ENCODE data around the gene SSTR3. TPM values are rescaled to one million over a fixed set of nuclear protein-coding genes. Genes with fewer than 3 reads are reported as not detected.

The SSTR3 gene
- total and polyA plus RNA-seq, 2 of the 13 experiments (the other 11 are each of a cell fraction or from before 2014, with no cell fraction given) = 0.08 to 0.64 TPM

- BruUV-seq (replicated peaks) = no TSS peak
- Histone ChIP-seq H3K36me3 (replicated peaks in 1 of 2; ENCODE audit: control insufficient read depth in 1 of 2, insufficient read depth in 2 of 2, low read length in 2 of 2) (no peaks in the 10 kb centered on the region), H3K4me2 (ENCODE audit: low read depth, low read length) (no peak overlapping the region), H2AFZ (ENCODE audit: low read length) (no peak overlapping the region), H3K9me3 (ENCODE audit: low read length) (peaks cover 9% of the 10 kb centered on the region), H4K20me1 (ENCODE audit: insufficient read depth, low read length) (no peaks in the 10 kb centered on the region), H3K4me3 (replicated peaks in 1 of 3; ENCODE audit: insufficient read depth in 1 of 3, low read depth in 2 of 3, low read length in 3 of 3) (no peak overlapping the region), H3K27ac (ENCODE audit: extremely low read length, insufficient read depth, low read length) (no peak overlapping the region), H3K4me1 (ENCODE audit: insufficient read depth, low read length) (no peaks in the 10 kb centered on the region), H3K79me2 (ENCODE audit: insufficient read depth, low read length) (no peaks in the 10 kb centered on the region), H3K9ac (ENCODE audit: insufficient read depth, low read depth, low read length) (no peak overlapping the region), H3K27me3 (ENCODE audit: control insufficient read depth in 1 of 2, insufficient read depth in 2 of 2, low read length in 2 of 2) (peaks cover 0 to 16% of the 10 kb centered on the region in 2 experiments; a peak in 3 of 5 replicates)
- in situ Hi-C loops (cut with HindIII; ENCODE audit: extremely low pct_ligation_motif_present, low pct_unique_long_range_greater_than_20kb) (no loop called here), intact Hi-C loops (cut with micrococcal nuclease; ENCODE audit: unreplicated experiment) (loop anchor here (5.0 kb wide), 1 partner anchor 57 kb away; no protein-coding TSS in a partner anchor)
- WGBS (ENCODE audit: low lambda C conversion rate) = 63% methylated on average over 21 of the region's 23 CpGs
- DNase-seq (ENCODE audit: low spot score) = no peak
- ChIA-PET POLR2A (no interaction called here), CTCF (ENCODE audit: low intra/inter-chr PET ratio, low total read pairs) (interaction anchor here (1.8 to 2.5 kb wide), 2 partner anchors 93 to 273 kb away, joined by 5 to 10 read pairs; no protein-coding TSS in a partner anchor)
- TF ChIP-seq SMAD1 (CRISPR knock-in tag; IDR thresholded peaks at IDR 0.05; ENCODE audit: borderline replicate concordance, low read depth) (no peak), ZNF468 (CRISPR knock-in tag; IDR thresholded peaks at IDR 0.05) (no peak), ZUFSP (CRISPR knock-in tag; IDR thresholded peaks at IDR 0.05; ENCODE audit: borderline replicate concordance) (no peak), ZNF839 (CRISPR knock-in tag; IDR thresholded peaks at IDR 0.05; ENCODE audit: borderline replicate concordance) (no peak), BCL3 (CRISPR knock-in tag; IDR thresholded peaks at IDR 0.05) (no peak), RFXANK (CRISPR knock-in tag; IDR thresholded peaks at IDR 0.05) (no peak), TMF1 (CRISPR knock-in tag; IDR thresholded peaks at IDR 0.05; ENCODE audit: low read depth) (no peak), PLSCR1 (CRISPR knock-in tag; IDR thresholded peaks at IDR 0.05; ENCODE audit: borderline replicate concordance) (no peak), HNRNPL (IDR thresholded peaks at IDR 0.05; ENCODE audit: low read depth, low read length) (no peak), MTF1 (CRISPR knock-in tag; IDR thresholded peaks at IDR 0.05) (no peak), ZFP36 (IDR thresholded peaks at IDR 0.05; ENCODE audit: borderline replicate concordance, low read depth, low read length, partially characterized antibody) (no peak), ZNF34 (CRISPR knock-in tag; IDR thresholded peaks at IDR 0.05; ENCODE audit: borderline replicate concordance) (no peak), NR2C2 (CRISPR knock-in tag; IDR thresholded peaks at IDR 0.05; ENCODE audit: borderline replicate concordance) (no peak), TRIM24 (CRISPR knock-in tag; IDR thresholded peaks at IDR 0.05) (no peak), ZFP90 (CRISPR knock-in tag; IDR thresholded peaks at IDR 0.05; ENCODE audit: borderline replicate concordance) (no peak), ZBTB33 (CRISPR knock-in tag; IDR thresholded peaks at IDR 0.05) (no peak), ZNF282 (IDR thresholded peaks at IDR 0.05; ENCODE audit: partially characterized antibody) (no peak), KDM5B (CRISPR knock-in tag; IDR thresholded peaks at IDR 0.05; ENCODE audit: borderline replicate concordance) (no peak)
- no peak for FAIRE-seq
- no peak for ATAC-seq
Measured at GRCh38 chr22:37259540-37260029, 47.3 kb upstream of the SSTR3 start.
